ENCODE data around the gene GNPTAB. TPM values are rescaled to one million over a fixed set of nuclear protein-coding genes. Genes with fewer than 3 reads are reported as not detected.

GNPTAB gene
- total and polyA plus RNA-seq, 2 of the 13 experiments (the other 11 are each of a cell fraction or from before 2014, with no cell fraction given) = 13.6 to 19.4 TPM

DNA sequence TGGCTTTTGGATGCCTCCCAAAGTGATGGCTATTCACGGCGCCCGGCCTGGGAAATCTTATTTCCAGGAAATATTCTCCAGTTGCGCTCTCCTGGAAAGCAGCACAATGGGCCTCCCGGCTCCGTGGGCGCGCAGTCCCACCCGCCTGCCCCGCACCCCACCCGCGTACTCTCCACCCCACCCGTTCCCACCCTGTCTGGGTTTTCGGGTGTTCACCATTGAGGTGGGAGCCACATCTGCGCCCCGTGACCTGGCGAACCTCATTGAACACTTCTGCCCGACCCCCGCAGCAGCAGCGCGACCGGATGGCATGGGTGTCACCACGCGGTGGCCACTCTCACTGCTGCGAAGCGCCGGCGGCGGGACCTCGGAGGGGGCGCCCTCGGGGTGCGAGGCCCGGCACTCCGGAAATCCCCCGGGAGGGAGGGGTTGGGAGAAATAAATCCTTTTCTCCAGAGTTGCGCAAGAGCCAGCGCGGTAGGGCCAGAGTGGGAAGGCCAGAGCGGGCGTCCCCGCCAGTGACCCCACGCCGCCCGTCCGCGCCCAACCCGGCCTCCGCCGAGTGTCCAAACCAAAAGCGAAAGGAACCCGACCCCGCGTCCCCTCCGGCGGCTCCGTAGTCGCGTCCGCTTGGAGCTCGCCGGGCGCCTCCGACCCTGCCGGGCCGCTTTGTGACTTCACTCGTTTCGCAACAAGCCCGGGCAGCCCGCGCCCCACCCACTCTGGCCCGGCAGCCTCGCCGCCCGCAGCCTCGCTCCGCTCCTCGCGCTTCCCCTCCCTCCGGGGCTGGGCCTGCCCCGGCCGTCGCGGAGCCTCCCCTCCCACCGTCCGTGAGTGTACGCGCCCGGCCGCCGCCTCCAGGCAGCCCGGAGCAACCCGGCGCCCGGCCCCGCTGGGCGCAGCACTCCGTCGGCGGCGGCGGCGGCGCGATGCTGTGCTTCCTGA is 46.4 kb upstream of the GNPTAB start, which contains the start of gene DRAM1 (continued):
- TF ChIP-seq ZKSCAN5 (CRISPR knock-in tag; IDR thresholded peaks at IDR 0.05) = no peak
- peak; percentile 4; the same call in 1 of the 2 replicates for TF ChIP-seq SIX4 (CRISPR knock-in tag; IDR thresholded peaks at IDR 0.05)
- peak; percentile 67 for TF ChIP-seq POGZ (CRISPR knock-in tag; IDR thresholded peaks at IDR 0.05)
- no peak for TF ChIP-seq ZNF225 (CRISPR knock-in tag; IDR thresholded peaks at IDR 0.05)
- no peak for TF ChIP-seq DPF2 (CRISPR knock-in tag; IDR thresholded peaks at IDR 0.05; ENCODE audit: borderline replicate concordance, low read depth)
- TF ChIP-seq ZFP82 (CRISPR knock-in tag; IDR thresholded peaks at IDR 0.05; ENCODE audit: borderline replicate concordance) = no peak; the same call in 1 of the 2 replicates
- no peak for TF ChIP-seq CHD2 (IDR thresholded peaks at IDR 0.05; ENCODE audit: low read depth, low read length)
- TF ChIP-seq ZNF766 (CRISPR knock-in tag; IDR thresholded peaks at IDR 0.05; ENCODE audit: borderline replicate concordance) = peak; percentile 67; the same call in 1 of the 2 replicates
- no peak for TF ChIP-seq SYNCRIP (IDR thresholded peaks at IDR 0.05; ENCODE audit: insufficient read depth, low read depth, low read length)
- TF ChIP-seq ZNF724P (CRISPR knock-in tag; IDR thresholded peaks at IDR 0.05; ENCODE audit: borderline replicate concordance) = no peak
- peak; percentile 73 for TF ChIP-seq SPEN (CRISPR knock-in tag; IDR thresholded peaks at IDR 0.05; ENCODE audit: low read depth)
- no peak for TF ChIP-seq SMAD1 (CRISPR knock-in tag; IDR thresholded peaks at IDR 0.05; ENCODE audit: borderline replicate concordance, low read depth)
- peak; percentile 54 for TF ChIP-seq SRSF1 (optimal IDR thresholded peaks at IDR 0.05; ENCODE audit: low read depth, low read length)
- no peak for TF ChIP-seq ZNF513 (CRISPR knock-in tag; conservative IDR thresholded peaks at IDR 0.05)
- 0 out of 2 replicates have a peak, but pooled peaks have one; percentile 23 for TF ChIP-seq MIXL1 (CRISPR knock-in tag; IDR thresholded peaks at IDR 0.05)
- TF ChIP-seq MED1 (CRISPR knock-in tag; IDR thresholded peaks at IDR 0.05) = peak; percentile 68; the same call in 1 of the 2 replicates
- peak; percentile 20 for TF ChIP-seq PTBP1 (IDR thresholded peaks at IDR 0.05; ENCODE audit: low read depth, low read length, poor library complexity, severe bottlenecking)
- no peak for TF ChIP-seq U2AF2 (IDR thresholded peaks at IDR 0.05; ENCODE audit: low read depth, low read length)
- peak; percentile 77; the same call in 1 of the 2 replicates for TF ChIP-seq ZNF616 (CRISPR knock-in tag; IDR thresholded peaks at IDR 0.05; ENCODE audit: low read depth)
- 0 out of 2 replicates have a peak, but pooled peaks have one; percentile 39 for TF ChIP-seq CENPBD1 (CRISPR knock-in tag; IDR thresholded peaks at IDR 0.05; ENCODE audit: borderline replicate concordance, low read depth)
- TF ChIP-seq, protein P1, sequence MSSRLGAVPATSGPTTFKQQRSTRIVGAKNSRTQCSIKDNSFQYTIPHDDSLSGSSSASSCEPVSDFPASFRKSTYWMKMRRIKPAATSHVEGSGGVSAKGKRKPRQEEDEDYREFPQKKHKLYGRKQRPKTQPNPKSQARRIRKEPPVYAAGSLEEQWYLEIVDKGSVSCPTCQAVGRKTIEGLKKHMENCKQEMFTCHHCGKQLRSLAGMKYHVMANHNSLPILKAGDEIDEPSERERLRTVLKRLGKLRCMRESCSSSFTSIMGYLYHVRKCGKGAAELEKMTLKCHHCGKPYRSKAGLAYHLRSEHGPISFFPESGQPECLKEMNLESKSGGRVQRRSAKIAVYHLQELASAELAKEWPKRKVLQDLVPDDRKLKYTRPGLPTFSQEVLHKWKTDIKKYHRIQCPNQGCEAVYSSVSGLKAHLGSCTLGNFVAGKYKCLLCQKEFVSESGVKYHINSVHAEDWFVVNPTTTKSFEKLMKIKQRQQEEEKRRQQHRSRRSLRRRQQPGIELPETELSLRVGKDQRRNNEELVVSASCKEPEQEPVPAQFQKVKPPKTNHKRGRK (CRISPR knock-in tag; IDR thresholded peaks at IDR 0.05) = no peak
- peak; percentile 93 for TF ChIP-seq GFI1 (CRISPR knock-in tag; IDR thresholded peaks at IDR 0.05; ENCODE audit: borderline replicate concordance)
- peak; percentile 89 for TF ChIP-seq TOE1 (CRISPR knock-in tag; IDR thresholded peaks at IDR 0.05)
- TF ChIP-seq TBL1XR1 (IDR thresholded peaks at IDR 0.05; ENCODE audit: borderline replicate concordance, low read length, partially characterized antibody) = no peak
- TF ChIP-seq ZFP62 (CRISPR knock-in tag; IDR thresholded peaks at IDR 0.05) = no peak
